ENCODE results near the gene RXFP4. TPM values are rescaled to one million over a fixed set of nuclear protein-coding genes. Genes with fewer than 3 reads are reported as not detected.
"Not testable (repeated sequence)": the region's sequence is repeated elsewhere in the genome, so short reads cannot be mapped to it uniquely, and the experiment has no call there.

RXFP4 gene, protein sequence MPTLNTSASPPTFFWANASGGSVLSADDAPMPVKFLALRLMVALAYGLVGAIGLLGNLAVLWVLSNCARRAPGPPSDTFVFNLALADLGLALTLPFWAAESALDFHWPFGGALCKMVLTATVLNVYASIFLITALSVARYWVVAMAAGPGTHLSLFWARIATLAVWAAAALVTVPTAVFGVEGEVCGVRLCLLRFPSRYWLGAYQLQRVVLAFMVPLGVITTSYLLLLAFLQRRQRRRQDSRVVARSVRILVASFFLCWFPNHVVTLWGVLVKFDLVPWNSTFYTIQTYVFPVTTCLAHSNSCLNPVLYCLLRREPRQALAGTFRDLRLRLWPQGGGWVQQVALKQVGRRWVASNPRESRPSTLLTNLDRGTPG
- not detected for polyA plus RNA-seq (2013, experiment 1 of 2; ENCODE audit: insufficient read length)
- polyA plus RNA-seq (2013, experiment 2 of 2; ENCODE audit: insufficient read length): not detected

- no peak for DNase-seq
Measured at GRCh38 chr1:155940993-155941844, at the start of gene RXFP4. RXFP4 (plus strand) TSS chr1:155941638; CDS start chr1:155941710, 72 bp downstream.

DNA sequence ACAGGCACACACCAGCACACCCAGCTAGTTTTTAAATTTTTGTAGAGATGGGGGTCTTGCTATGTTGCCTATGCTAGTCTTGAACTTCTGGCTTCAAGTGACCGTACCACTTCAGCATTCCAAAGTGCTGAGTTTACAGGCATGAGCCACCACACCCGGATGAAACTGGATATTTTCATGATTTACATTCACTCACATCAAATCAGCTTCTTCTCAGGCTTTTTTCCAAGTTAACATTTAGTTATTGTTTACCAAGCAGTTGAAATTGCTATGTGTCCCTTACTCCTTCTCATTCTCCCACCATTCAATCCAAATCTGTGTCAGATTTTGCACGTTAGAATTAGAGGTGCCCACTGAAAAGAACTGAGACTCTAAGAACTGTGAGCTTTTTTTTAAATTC lies 48.6 kb upstream of the RXFP4 start:
- peak; percentile 83 for DNase-seq

DNA sequence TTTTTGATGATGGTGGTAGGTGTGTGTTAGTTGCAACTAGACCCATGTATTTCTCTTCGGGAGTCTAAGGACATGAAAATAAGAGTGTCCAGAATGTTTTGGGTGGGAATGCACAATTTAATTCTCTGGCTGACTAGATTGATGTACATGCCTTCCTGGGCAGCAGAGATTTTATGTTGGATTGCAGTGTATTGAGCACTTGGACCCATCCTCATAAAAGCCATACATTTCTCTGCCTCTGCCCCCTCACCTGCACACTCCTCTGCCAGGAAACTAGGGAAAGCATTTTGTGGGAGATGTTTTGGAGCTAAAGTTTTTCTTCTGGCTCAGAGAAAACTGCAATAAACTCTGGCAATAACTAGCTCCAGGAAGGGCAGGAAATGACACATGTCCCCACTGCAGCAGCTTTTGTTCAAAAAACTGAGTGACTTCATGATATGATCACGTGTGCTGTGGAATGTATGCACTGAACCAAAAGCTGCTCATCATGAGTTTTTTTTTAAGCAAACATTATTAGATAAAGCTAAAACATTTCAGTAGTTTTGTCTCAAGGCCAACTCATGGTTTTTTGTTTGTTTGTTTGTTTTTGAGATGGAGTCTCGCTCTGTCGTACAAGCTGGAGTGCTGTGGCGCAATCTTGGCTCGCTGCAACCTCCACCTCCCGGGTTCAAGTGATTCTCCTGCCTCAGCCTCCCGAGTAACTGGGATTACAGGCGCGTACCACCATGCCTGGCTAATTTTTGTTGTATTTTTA lies 47.9 kb upstream of the RXFP4 start:
- peak; percentile 90 for DNase-seq

GRCh38 chr1:155895617-155896016 lies 45.8 kb upstream of the RXFP4 start:
- not testable (repeated sequence) for DNase-seq

DNA sequence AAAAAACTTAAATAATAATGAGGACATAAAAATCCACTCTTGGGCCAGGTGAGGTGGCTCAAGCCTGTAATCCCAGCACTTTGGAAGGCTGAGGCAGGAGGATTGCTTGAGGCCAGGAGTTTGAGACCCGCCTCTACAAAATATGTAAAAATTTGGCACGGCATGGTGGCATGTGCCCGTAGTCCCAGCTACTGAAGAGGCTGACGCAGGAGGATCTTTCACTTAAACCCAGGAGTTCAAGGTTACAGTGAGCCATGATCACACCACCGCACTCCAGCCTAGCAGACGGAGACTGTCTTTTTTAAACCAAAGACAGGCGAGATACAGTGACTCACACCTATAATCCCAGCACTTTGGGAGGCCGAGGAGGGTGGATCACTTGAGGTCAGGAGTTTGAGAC lies 45.0 kb upstream of the RXFP4 start:
- DNase-seq: not testable (repeated sequence)

DNA sequence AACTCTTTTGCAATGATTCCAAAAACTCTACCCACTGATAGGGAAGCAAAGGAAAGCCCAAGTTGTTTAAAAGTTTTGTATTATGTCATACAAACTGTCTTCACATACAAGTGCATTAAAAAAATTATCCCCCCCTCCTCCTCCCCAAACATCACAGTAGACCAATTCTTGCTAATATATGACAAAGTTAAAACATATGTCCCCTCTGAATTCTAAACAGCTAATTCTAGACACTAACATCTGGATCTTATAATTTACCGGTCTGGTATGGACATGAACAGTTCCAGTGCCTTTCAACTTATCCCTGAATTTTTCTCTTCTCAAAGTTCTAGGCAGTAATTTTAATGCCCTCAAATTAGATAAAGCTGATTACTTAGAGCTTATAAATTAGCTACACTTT lies 43.7 kb upstream of the RXFP4 start:
- peak; percentile 34 for DNase-seq

GRCh38 chr1:155898888-155899287 lies 42.5 kb upstream of the RXFP4 start:
- no peak for DNase-seq

DNA sequence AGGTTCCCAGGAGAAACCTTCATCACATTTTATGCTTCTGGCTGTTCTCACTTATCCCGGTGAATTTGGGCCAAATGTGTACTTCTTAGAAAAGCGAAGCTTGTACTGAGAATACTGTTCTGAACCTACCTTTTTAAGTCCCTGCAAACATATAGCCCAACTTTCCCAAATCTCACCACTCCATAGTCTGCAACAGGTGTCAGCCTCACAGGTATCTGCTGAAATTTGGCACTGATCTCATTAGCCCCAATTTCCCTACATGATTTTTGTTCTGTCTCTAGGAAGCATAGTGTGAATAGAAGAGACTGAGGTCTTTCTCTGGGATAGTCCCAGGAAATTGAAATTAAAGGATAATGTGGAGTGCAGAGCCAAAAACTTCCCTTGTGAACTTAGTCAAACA lies 41.8 kb upstream of the RXFP4 start:
- no peak for DNase-seq

GRCh38 chr1:155900161-155900560 lies 41.3 kb upstream of the RXFP4 start:
- no peak for DNase-seq

DNA sequence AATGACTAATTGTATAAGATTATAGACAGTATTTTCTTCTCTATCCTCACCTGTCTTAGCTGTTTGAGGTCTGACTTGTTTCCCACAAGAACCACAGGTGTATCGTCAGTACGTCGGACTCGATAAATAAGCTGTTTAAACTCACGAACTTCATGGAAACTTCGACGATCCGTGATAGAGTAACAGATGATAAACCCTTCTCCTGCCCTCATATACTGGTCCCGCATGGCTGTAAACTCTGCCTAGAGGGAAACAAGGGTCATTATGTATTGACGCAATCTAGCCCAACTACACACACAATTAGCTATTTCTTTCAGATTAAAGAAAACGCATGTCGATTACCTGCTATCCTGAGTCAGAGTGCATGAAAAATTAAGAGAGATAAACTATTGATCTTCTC lies 37.2 kb upstream of the RXFP4 start:
- DNase-seq: no peak

DNA sequence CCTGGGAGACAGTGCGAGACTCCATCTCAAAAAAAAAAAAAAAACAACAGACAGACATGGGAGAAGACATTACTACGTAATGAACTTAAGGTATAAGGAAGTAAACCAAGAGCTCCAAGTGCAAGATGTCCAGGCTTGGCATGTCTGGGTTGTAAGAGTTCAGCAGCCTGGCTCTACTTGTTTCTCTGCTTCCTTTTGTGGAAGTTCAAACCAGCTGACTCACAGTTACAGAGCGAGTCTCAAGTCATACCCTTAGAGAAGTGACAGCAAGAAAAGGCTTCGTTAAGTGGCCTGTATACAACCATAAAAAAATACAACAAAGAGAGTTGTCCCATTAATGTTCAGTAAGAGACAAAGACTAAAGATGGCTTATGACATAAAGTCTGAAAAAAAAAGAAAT lies 31.5 kb upstream of the RXFP4 start:
- DNase-seq: peak; percentile 27

- DNase-seq: peak; percentile 40
Measured at GRCh38 chr1:155910621-155911121, 30.8 kb upstream of the RXFP4 start.

DNA sequence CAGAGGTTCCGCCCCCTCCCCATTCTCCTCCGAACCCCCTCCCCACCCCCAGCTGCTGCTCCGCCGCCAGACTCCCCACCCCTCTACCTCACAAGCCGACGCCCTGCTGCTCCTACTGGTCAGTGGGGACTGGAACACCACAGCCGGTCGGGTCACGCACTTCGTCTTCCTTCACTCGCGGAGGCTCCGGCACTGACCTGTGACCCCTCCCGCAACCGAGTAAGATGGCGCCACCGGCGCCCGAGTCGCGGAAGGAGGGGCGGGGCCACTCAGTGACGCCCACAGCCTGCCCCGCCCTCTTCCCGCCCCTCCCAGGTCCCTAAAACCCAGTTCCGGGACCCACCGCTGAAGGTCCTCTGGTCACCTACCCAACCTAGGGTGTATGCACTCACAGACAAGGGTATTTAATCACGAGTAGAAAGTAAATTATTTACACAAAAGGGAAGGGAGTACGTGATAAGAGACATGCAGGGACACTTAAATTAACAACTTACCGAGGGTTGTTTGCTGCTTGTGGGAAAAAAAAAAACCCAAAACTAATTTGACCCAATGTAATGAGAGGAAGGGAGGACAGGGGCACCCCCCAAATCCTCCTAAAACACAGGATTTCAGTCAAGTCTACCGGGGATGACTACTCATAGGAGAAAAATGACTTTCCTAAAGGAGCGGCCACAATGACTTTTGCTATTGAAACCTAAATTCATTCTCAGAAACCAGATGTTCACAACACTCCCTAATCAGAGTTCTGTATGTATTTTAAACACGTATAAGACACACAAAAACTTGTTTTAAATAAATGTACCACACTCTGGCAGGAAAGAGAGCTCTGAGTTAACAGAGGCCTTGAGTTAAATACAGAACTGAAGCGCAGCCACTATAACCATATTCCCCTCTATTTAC lies 30.0 kb upstream of the RXFP4 start, which contains the start of gene RIT1:
Gene RIT1 (minus strand): TSS at position 194 of the 900 bp plus-strand sequence. CDS start 588 bp downstream, outside the sequence.
- DNase-seq: peak; percentile 81

DNA sequence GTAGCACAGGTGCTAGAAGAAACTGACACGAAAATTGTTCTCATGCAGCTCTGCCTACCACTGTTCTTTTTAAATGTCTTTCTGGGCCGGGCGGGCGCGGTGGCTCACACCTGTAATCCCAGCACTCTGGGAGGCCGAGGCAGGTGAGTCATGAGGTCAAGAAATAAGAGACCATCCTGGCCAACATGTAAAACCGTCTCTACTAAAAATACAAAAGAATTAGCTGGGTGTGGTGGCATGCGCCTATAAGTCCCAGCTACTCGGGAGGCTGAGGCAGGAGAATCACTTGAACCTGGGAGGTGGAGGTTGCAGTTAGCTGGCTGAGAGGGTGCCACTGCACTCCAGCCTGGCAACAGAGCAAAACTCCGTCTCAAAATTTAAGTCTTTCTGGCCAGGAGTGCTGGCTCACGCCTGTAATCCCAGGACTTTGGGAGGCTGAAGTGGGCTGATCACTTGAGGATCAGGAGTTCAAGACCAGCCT lies 29.3 kb upstream of the RXFP4 start:
- no peak for DNase-seq

GRCh38 chr1:155913969-155914757 lies 27.3 kb upstream of the RXFP4 start:
- peak; percentile 39 for DNase-seq

DNA sequence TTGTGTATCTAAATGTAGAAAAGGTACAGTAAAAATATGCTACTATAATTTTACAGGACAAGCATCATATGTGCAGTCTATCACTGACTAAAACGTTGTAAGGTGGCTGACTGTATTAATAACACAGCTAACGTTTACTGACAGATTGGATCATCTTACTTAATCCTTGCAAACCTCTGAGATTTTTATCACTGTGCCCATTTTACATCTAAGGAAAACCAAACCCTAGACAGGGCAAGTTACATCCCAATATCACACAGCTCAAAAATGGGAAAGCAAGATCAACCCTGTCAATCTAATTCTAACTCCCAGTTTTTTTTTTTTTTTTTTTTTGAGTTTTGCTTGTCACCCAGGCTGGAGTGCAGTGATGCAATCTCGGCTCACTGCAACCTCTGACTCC lies 22.8 kb upstream of the RXFP4 start:
- DNase-seq: no peak

DNA sequence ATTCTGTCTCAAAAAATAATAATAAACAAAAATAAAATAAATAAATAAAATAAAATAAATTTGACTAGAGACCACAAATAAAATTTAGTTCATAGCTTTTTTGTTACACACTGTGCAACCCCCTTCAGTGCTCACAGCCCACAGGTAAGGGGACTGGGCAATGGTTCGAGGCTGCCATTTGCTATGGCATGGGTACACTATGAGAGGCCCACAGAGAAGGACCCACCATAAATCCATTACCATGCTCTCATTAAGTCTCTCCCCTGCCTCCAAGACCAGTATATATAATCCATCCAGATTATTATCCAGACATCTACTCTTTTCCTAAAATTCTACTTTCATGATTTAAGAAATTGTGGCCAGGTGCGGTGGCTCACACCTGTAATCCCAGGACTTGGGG lies 21.6 kb upstream of the RXFP4 start:
- DNase-seq: no peak

GRCh38 chr1:155920717-155921116 lies 20.7 kb upstream of the RXFP4 start:
- no peak for DNase-seq

- DNase-seq: no peak
Measured at GRCh38 chr1:155925506-155925905, 15.9 kb upstream of the RXFP4 start.

GRCh38 chr1:155929057-155929456 lies 12.4 kb upstream of the RXFP4 start:
- DNase-seq: no peak
